SJSA1 (cell line): ENCODE measurements around the gene ITGA6. TPM values are rescaled to one million over a fixed set of nuclear protein-coding genes. Genes with fewer than 3 reads are reported as not detected.

Experiments used
- DNase-seq, 2 experiments: peaks; one replicate each; pipeline ENCODE4 v3.0.0-alpha.2; 2015 to 2020; ENCODE audit warnings: low spot score in 2 of 2, low read depth in 1 of 2
- H3K27ac ChIP-seq: fragments of 250-450 bp; sonication (Bioruptor Pico); 2 replicates; pipeline ENCODE4 v1.5.1; 2020; ENCODE audit warnings: mild to moderate bottlenecking, moderate library complexity
- H3K27me3 ChIP-seq: fragments of 250-450 bp; sonication (Bioruptor Pico); replicated peaks from 2 replicates; pipeline ENCODE4 v1.5.1; 2020; ENCODE audit warnings: mild to moderate bottlenecking, moderate library complexity
- H3K36me3 ChIP-seq: fragments of 250-450 bp; sonication (Bioruptor Pico); 2 replicates; pipeline ENCODE4 v1.5.1; 2020; ENCODE audit warnings: mild to moderate bottlenecking
- H3K4me1 ChIP-seq: fragments of 250-450 bp; sonication (Bioruptor Pico); replicated peaks from 2 replicates; pipeline ENCODE4 v1.6.1; 2021; ENCODE audit warnings: mild to moderate bottlenecking
- H3K4me3 ChIP-seq: fragments of 250-450 bp; sonication (Bioruptor Pico); 2 replicates; pipeline ENCODE4 v1.5.1; 2020; ENCODE audit warnings: mild to moderate bottlenecking
- H3K9me3 ChIP-seq: fragments of 250-450 bp; sonication (Bioruptor Pico); replicated peaks from 2 replicates; pipeline ENCODE4 v1.5.1; 2020; ENCODE audit warnings: mild to moderate bottlenecking
- total RNA-seq: library from RNA; depleted of rRNA; stranded (reverse); fragments of >200 nt; shearing (Covaris generic); gene quantifications from 2 replicates; pipeline ENCODE4 v1.2.3, GENCODE V29; 2014

Gene ITGA6
- total RNA-seq, 1 experiment from 2014 or later = 26.7 TPM

DNA sequence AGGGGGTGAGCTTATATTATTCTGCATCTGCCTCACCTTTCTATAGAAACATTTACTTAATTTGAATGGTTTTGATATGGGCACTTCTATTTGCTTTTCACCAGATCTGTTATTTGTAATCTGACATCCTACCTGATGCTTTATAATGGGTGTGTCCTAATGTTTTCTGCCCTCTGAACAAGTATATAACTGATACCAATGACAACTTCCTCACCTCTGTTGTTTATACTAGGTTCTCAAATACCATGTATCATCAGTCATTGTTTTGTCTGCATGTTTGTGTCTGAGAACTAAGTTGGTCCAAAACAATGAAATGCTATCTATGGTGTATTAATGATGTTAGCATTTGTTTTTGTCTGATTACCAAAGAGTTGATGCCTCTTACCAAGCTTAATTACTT is 45.8 kb downstream of the ITGA6 start:
- Histone ChIP-seq H3K4me1 (peaks cover 12% of the 10 kb centered on the region), H3K36me3 (peaks cover 5% of the 10 kb centered on the region; the same call in 1 of the 2 replicates), H3K9me3 (no peaks in the 10 kb centered on the region), H3K27me3 (no peaks in the 10 kb centered on the region), H3K27ac (no peak overlapping the region), H3K4me3 (no peak overlapping the region)
- DNase-seq = no peak

DNA sequence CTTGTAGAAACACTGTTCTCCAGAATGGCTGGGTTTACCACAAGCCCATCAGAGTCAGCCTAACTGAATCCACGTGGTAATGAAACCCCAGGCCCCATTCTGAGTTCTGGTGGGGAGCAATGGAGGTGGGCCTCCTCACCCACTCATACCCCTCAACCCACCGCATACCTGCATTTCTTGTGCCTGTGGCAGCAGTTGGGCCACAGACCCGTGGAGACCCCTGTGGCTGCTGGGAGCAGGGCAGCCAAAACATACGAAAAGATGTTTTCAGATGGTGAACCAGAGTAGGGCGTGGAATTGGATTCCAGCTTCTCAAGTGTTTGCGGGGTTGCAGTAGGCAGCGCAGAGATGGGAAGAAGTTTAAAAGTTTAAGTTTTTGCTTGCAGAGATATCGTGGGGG is 51.0 kb downstream of the ITGA6 start:
- no peak overlapping the region for H3K4me3 ChIP-seq
- H3K9me3 ChIP-seq = no peaks in the 10 kb centered on the region
- no peak for DNase-seq
- H3K4me1 ChIP-seq = peaks cover 24% of the 10 kb centered on the region
- no peak overlapping the region for H3K27ac ChIP-seq
- 0 out of 2 replicates have a peak, but pooled peaks cover 5% of the 10 kb centered on the region for H3K36me3 ChIP-seq
- no peaks in the 10 kb centered on the region for H3K27me3 ChIP-seq

DNA sequence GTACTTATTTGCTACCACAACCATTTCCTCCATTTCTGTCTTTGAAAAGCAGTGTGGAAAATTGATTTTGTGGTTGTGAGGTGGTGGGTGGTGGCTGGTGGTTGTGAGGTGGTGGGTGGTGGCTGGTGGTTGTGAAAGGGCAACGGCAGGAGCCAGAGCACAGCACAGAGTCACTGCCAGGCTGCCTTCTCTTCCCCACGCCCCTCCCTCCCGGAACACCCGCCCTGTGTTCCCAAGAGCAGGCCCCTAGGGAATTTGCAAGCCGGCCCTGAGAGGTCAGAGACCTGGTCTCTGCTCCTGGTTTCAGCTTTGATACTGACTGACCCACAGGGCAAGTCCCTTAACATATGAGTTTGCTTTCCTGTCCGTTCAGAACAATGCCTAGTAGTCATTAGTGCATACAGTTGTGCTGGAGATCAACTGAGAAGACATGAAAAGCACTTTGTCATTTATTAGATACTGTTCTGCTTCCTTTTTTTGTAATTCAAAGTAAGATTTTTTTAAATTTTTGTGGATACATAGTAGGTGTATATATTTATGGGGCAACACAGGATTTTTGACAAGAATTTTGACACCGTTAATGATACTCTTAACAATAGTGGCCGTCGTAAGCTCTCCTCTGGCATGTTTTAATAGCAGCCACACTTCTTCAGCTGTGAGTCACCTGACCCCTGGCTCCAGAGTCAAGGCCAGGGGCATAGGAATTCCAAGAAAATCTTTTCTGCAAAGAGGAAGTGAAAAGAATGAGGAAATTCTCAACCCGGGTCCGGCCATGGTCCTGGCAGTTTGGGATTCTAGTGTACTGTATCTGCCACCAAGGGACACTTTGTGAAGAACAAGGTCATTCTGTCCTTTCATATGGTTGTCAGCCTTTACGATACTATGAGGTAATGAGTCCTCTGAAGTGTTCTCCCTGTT is 53.2 kb downstream of the ITGA6 start:
- H3K4me3 ChIP-seq = no peak overlapping the region
- DNase-seq = peak; percentile 55 to 65
- no peaks in the 10 kb centered on the region for H3K27me3 ChIP-seq
- H3K9me3 ChIP-seq = no peaks in the 10 kb centered on the region
- peak overlapping the region; percentile 3; the same call in 1 of the 2 replicates for H3K27ac ChIP-seq
- peaks cover 23% of the 10 kb centered on the region for H3K4me1 ChIP-seq
- peaks cover 6% of the 10 kb centered on the region for H3K36me3 ChIP-seq

DNA sequence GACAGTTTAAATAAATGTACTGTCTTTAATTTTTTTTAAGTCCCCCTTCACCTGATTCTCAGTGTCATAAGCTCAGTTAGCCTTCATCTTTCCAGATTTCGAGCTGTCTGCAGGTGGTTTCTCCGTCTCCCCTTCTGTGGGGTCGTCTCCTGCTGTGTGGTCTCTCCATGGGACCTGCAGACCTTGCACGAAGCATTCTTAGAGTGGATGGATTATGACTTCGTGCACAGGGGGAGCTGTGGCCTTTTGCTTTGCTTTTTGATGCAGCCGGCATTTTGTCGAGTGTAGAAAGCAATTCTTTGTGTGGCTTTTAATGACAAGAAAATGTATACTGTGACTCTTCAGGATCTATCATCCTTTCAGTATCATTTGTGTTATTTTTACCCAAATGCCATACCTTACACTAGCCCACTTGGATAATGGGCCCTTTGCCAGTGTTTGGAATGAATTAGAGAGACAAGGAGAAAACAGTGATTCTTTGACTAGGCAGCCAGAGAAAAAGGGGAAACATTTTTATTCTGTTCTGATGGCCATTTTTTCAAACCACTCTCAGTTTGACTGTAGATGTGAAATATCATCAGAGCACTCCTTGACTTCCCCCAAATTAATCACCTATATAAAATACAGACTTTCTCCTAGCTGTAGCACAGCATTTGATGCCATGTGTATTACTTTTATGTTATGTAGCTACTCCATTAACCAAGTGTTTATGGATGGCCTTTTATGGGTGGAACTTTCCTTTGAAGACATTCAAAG is 54.3 kb downstream of the ITGA6 start:
- Histone ChIP-seq H3K27ac (peak overlapping the region; percentile 3; the same call in 1 of the 2 replicates), H3K4me3 (no peak overlapping the region), H3K27me3 (no peaks in the 10 kb centered on the region), H3K9me3 (no peaks in the 10 kb centered on the region), H3K36me3 (peaks cover 6% of the 10 kb centered on the region), H3K4me1 (peaks cover 23% of the 10 kb centered on the region)
- DNase-seq = peak in 1 of 2 experiments; percentile 37

DNA sequence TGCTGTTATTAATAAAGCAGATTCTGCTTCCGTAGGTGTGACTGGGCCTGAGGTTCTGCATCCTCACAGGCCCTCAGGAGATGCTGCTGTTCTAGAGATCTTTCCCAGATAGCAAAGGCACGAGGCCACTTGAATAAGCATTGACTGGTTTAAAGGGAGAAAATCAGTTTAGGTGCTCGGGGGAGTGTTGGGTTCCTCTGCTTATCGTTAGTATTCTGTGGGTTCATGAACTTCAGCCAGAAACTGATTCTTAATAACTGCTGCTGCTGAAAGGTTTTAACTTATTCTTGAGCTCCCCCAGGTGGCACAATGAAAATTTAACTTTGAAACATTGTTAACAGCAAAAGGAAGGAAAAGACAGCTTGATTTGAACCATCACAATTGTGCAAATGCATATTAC is 56.9 kb downstream of the ITGA6 start:
- Histone ChIP-seq H3K4me1 (peaks cover 23% of the 10 kb centered on the region), H3K27me3 (no peaks in the 10 kb centered on the region), H3K9me3 (no peaks in the 10 kb centered on the region), H3K4me3 (no peak overlapping the region), H3K36me3 (peaks cover 24% of the 10 kb centered on the region), H3K27ac (no peak overlapping the region)
- peak in 1 of 2 experiments; percentile 24 for DNase-seq

DNA sequence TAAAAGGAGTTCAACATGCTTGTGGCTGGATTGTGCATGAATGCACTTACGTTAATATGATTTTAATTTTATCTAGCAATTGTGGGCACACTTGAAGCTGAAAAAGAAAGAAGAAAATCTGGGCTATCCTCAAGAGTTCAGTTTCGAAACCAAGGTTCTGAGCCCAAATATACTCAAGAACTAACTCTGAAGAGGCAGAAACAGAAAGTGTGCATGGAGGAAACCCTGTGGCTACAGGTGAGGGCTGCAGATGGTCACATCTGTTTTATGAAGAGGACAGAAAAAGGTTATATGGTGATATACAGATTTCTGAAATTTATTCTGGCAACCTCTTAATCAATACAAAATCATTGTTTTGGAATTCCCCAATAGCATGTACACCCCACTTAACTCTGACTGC is 57.3 kb downstream of the ITGA6 start:
- Histone ChIP-seq H3K27ac (no peak overlapping the region), H3K36me3 (peaks cover 24% of the 10 kb centered on the region)
- DNase-seq = no peak

DNA sequence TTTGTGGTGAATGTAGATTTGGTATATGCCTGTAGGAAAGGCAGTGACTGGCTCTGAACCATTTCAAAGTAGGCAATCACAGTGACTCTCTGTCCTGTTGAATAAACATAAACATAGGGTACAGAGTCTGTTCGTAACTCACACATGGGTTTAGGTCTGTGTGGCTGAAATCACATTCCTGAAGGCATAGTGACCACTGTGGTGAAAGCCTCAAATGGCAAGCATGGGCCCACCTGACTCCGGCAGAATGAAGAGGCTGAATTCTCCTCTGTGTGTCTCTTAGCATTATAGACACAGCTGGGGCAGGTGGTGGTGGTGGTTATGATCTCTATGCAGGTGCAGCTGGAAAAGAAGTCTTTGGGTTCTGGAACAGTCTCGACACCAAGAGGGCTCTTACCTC is 61.2 kb downstream of the ITGA6 start:
- peaks cover 24% of the 10 kb centered on the region for H3K36me3 ChIP-seq
- no peaks in the 10 kb centered on the region for H3K9me3 ChIP-seq
- no peak overlapping the region for H3K27ac ChIP-seq
- DNase-seq = no peak
- H3K27me3 ChIP-seq = no peaks in the 10 kb centered on the region
- H3K4me3 ChIP-seq = no peak overlapping the region
- H3K4me1 ChIP-seq = no peaks in the 10 kb centered on the region

More for the DNA sequence above, 57.3 kb downstream of the ITGA6 start:
- H3K27me3 ChIP-seq = no peaks in the 10 kb centered on the region
- H3K4me3 ChIP-seq = no peak overlapping the region
- peaks cover 23% of the 10 kb centered on the region for H3K4me1 ChIP-seq
- no peaks in the 10 kb centered on the region for H3K9me3 ChIP-seq

DNA sequence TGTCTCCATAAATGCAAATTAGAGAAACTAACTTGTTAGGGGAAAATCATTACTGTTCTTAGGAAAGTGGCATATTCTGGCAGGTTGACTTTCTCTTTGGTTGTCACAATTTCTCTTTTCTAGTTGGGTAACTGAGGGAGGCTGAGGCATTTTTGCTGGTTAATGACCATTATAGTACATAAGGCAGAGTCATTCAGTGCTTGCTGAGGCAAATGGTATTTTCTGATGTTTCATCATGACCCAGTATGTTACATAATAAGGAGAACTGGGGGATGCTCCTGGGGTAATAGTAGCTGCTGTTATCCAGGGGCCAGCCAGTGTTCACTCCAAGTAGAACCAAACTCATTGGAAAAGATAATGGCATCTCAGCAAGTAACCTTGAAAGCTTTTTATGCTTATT is 62.3 kb downstream of the ITGA6 start:
- H3K9me3 ChIP-seq = no peaks in the 10 kb centered on the region
- H3K27ac ChIP-seq = no peak overlapping the region
- no peak for DNase-seq
- no peaks in the 10 kb centered on the region for H3K4me1 ChIP-seq
- peaks cover 22% of the 10 kb centered on the region for H3K36me3 ChIP-seq
- H3K4me3 ChIP-seq = no peak overlapping the region
- no peaks in the 10 kb centered on the region for H3K27me3 ChIP-seq

DNA sequence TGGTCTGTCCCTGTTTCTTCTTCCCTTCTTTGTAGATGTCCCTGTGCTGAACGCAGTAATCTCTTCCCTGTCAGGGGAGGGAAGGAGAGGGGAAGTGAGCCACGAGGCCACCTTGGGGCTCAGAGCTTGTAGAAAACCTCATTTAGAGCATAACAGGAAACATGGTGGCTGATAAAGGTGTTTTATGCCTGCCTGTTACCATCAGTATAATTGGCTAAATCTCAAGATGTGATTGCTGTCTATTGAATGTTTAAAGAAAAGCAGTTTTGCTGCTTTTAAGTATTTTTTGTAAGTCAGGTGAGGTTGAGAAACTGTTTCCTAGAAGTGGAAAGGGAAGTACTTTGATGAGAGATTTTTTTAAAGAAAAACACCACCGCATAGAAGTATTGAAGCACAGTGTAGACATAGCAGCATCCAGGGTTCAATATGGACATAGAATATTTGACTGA is 68.8 kb downstream of the ITGA6 start:
- H3K9me3 ChIP-seq = no peaks in the 10 kb centered on the region
- no peaks in the 10 kb centered on the region for H3K4me1 ChIP-seq
- no peak overlapping the region for H3K4me3 ChIP-seq
- no peak for DNase-seq
- no peaks in the 10 kb centered on the region for H3K36me3 ChIP-seq
- no peaks in the 10 kb centered on the region for H3K27me3 ChIP-seq
- no peak overlapping the region for H3K27ac ChIP-seq

DNA sequence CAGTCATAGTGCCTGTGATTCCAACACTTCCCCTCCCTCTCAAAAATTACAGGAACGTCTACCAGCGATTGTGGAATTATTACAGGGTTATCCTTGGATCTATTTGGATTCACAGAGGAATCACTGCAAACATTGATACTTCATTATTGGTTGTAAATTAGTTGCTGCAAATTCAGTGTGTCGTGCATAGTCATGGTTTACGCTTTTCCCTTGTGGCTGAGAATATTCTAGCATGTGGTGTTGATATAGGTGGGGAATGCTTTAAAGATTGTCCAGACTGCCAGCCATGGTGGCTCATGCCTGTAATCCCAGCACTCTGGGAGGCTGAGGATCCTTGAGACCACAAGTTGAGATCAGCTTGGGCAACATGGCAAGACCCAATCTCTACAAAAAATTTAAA is 79.8 kb downstream of the ITGA6 start:
- Histone ChIP-seq H3K27ac (no peak overlapping the region), H3K4me3 (no peak overlapping the region), H3K36me3 (no peaks in the 10 kb centered on the region), H3K4me1 (no peaks in the 10 kb centered on the region), H3K9me3 (peaks cover 4% of the 10 kb centered on the region), H3K27me3 (no peaks in the 10 kb centered on the region)
- no peak for DNase-seq

DNA sequence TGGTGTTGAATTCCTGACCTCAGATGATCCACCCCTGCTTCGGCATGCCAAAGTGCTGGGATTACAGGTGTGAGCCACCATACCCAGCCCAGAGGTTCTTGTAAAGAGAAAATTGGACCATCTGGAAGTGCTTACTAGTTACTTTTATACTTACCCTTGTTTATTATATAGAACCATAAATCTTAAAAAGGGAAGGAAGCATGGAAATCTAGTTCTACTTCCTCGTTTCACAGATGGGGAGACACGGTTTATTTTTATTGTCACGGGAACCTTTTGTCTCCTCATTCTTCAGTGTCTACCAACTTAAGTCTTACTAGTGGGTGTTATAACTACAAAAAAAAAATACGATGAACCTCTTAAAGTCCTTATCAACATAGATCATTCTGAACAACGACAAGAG is 82.7 kb downstream of the ITGA6 start:
- Histone ChIP-seq H3K4me3 (no peak overlapping the region), H3K36me3 (no peaks in the 10 kb centered on the region), H3K9me3 (peaks cover 9% of the 10 kb centered on the region), H3K4me1 (no peaks in the 10 kb centered on the region), H3K27ac (no peak overlapping the region), H3K27me3 (no peaks in the 10 kb centered on the region)
- no peak for DNase-seq

DNA sequence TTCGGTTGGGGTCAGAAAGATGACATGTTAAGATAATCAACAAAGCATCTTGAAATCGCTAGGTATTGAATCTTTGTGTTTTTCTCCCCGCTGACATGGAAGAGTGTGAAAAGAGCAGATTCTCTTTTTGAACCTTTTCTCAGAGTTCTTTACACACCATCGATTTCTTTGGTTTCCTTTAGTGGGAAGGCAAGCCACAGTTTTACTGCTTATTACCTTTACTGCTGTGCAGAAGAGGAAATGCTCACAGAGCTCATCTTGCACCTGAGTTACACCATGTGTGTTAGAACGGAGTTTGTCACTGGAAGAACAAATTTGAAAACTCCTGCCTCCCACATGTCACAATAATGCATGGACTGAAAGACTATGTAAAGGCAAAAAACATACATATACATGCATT is 83.2 kb downstream of the ITGA6 start:
- Histone ChIP-seq H3K9me3 (peaks cover 9% of the 10 kb centered on the region), H3K36me3 (no peaks in the 10 kb centered on the region)

DNA sequence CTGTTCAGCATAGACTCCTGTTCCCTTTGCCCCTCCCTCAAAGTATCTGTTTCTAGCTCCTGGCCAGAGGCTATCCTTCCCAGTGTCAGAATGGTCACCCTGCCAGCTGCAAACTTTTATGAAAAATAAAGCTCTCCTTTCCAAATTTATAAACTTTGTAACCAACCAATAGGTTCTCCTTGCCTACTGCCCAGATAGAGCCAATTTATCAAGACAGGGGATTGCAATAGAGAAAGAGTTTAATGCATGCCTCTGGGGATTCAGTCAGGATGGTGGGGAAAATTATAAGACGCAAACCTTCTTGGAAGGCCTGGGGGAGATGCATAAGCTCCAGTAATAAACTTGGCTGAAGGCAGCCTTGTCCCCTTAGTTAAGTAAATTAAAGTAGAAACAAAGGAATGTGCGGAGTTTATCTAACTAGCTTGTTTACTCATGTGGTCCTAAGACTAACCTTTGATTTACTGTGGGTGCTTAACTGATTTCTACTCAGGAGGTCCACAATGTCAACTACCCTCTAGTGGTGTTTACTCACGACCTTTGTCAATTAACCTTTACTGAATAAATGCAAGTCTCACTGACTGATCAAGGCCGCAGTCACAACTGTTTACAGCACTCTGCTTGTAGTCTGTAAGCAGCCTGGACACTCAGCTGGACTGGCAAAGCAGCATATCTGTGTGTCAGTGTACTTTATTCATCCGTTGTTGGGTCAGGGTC is 85.6 kb downstream of the ITGA6 start:
- H3K4me1 ChIP-seq = no peaks in the 10 kb centered on the region
- H3K27me3 ChIP-seq = no peaks in the 10 kb centered on the region
- no peak for DNase-seq
- H3K9me3 ChIP-seq = peaks cover 9% of the 10 kb centered on the region
- no peaks in the 10 kb centered on the region for H3K36me3 ChIP-seq
- H3K27ac ChIP-seq = no peak overlapping the region
- H3K4me3 ChIP-seq = no peak overlapping the region

More for the DNA sequence above, 83.2 kb downstream of the ITGA6 start:
- no peak for DNase-seq
- Histone ChIP-seq H3K27ac (no peak overlapping the region), H3K4me3 (no peak overlapping the region), H3K27me3 (no peaks in the 10 kb centered on the region), H3K4me1 (no peaks in the 10 kb centered on the region)
